Glutamatergic neuron (in vitro differentiated cells): ENCODE results near the gene GARIN5A. TPM values are rescaled to one million over a fixed set of nuclear protein-coding genes. Genes with fewer than 3 reads are reported as not detected.

ENCODE experiments used
- DNase-seq: peaks from one replicate; pipeline ENCODE4 v3.0.0; 2022
- H3K27ac Mint-ChIP-seq: one replicate; pipeline ENCODE4 v1.8.0; 2020; ENCODE audit warnings: mild to moderate bottlenecking, mixed read lengths, inconsistent platforms; ENCODE audit not compliant: unreplicated experiment
- H3K27me3 Mint-ChIP-seq: one replicate; pipeline ENCODE4 v1.8.0; 2020; ENCODE audit warnings: mild to moderate bottlenecking, moderate library complexity, mixed read lengths, inconsistent platforms; ENCODE audit not compliant: unreplicated experiment
- H3K36me3 Mint-ChIP-seq: one replicate; pipeline ENCODE4 v1.8.0; 2020; ENCODE audit warnings: mild to moderate bottlenecking, mixed read lengths, inconsistent platforms; ENCODE audit not compliant: unreplicated experiment
- H3K4me1 Mint-ChIP-seq: one replicate; pipeline ENCODE4 v1.8.0; 2020; ENCODE audit warnings: mild to moderate bottlenecking, low read depth, mixed read lengths, inconsistent platforms; ENCODE audit not compliant: unreplicated experiment
- H3K4me3 Mint-ChIP-seq: one replicate; pipeline ENCODE4 v1.8.0; 2020; ENCODE audit warnings: mild to moderate bottlenecking, mixed read lengths, inconsistent platforms; ENCODE audit not compliant: unreplicated experiment
- H3K9me3 Mint-ChIP-seq: one replicate; pipeline ENCODE4 v1.8.0; 2020; ENCODE audit warnings: mild to moderate bottlenecking, moderate library complexity, mixed read lengths, inconsistent platforms; ENCODE audit not compliant: unreplicated experiment
- CTCF ChIP-seq: fragments of 200-600 bp; sonication (generic); IDR thresholded peaks from one replicate; pipeline ENCODE4 v1.5.0; 2021; ENCODE audit not compliant: partially characterized antibody, unreplicated experiment
- total RNA-seq: library from RNA; stranded (reverse); fragmentation: NEBNext Ultra II Directional; extraction: Animal tissue kit (Norgen Biotek cat#: 25700); gene quantifications from one replicate; pipeline ENCODE4 v1.2.1, GENCODE V29; 2021; ENCODE audit not compliant: unreplicated experiment

Gene GARIN5A
- total RNA-seq, 1 donor from 2014 or later, result 5.2 TPM

DNA sequence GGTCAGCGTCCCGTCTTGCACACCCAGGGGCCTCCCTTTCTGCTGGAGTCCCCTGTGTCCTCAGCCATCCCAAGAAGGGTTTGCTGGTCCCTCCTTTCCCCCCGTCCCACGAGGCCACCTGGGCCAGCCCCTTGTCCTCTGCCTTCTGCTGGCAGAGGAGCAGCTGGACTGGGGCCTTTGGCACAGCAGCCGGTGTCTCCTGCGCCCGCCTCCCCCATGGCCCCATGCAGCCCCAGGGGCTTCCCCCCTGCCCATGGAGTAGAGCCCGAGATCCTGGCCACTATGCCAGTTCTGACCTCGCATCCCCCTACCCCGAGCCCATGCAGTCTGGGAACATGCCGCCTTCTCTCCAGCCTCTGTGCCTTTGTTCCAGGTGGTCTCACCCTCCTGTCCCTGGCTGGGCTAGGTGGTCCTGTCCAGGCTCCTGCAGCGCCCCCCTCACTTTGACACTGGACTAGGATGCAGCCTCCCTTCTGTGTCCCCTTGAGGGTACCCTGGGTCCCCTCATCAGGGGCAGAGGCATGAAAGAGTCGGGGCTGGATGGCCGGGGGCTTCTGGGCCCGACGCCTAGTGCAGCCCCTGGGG, 5.7 kb upstream of the GARIN5A start:
- Mint-ChIP-seq H3K36me3 (peaks cover 18% of the 10 kb centered on the region), H3K27ac (no peak overlapping the region)
- no peak for TF ChIP-seq CTCF

GRCh38 chr19:50481351-50482149, 4.9 kb upstream of the GARIN5A start:
- H3K4me1 Mint-ChIP-seq, result peaks cover 3% of the 10 kb centered on the region
- TF ChIP-seq CTCF, result no peak
- DNase-seq, result peak; percentile 26
- no peak overlapping the region for H3K27ac Mint-ChIP-seq
- peaks cover 5% of the 10 kb centered on the region for H3K27me3 Mint-ChIP-seq
- peaks cover 7% of the 10 kb centered on the region for H3K9me3 Mint-ChIP-seq
- no peak overlapping the region for H3K4me3 Mint-ChIP-seq
- peaks cover 12% of the 10 kb centered on the region for H3K36me3 Mint-ChIP-seq

More for the DNA sequence above, 5.7 kb upstream of the GARIN5A start:
- Mint-ChIP-seq H3K4me3 (no peak overlapping the region), H3K4me1 (peaks cover 3% of the 10 kb centered on the region), H3K9me3 (peaks cover 10% of the 10 kb centered on the region), H3K27me3 (peaks cover 2% of the 10 kb centered on the region)
- peak; percentile 14 for DNase-seq

- peaks cover 3% of the 10 kb centered on the region for H3K4me1 Mint-ChIP-seq
- TF ChIP-seq CTCF, result no peak
- H3K36me3 Mint-ChIP-seq, result peaks cover 8% of the 10 kb centered on the region
- DNase-seq, result peak; percentile 10
- H3K4me3 Mint-ChIP-seq, result no peak overlapping the region
- peaks cover 9% of the 10 kb centered on the region for H3K27me3 Mint-ChIP-seq
- no peak overlapping the region for H3K27ac Mint-ChIP-seq
- peaks cover 8% of the 10 kb centered on the region for H3K9me3 Mint-ChIP-seq
These were observed 3.8 kb upstream of the GARIN5A start for GRCh38 chr19:50480281-50481111.

DNA sequence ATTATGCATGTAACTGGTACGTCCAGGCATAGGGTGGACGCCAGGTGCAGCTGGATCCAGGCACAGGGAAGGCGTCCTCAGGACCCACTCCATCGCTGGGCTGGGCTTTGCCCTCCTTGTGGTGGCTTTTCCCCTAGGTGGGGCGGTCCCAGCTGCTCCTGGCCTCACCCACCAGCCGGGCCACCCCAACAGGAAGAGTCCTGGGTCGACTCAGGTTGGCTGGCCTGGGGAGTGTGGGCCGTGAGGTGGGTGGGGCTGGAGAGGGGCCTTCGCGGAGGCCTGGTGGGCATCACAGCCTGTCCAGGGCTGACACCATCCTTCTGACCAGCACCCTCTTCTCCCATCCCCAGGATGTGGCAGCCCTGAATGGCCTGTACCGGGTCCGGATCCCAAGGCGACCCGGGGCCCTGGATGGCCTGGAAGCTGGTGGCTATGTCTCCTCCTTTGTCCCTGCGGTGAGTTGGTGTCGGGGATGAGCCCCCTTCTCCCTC, 3.2 kb upstream of the GARIN5A start:
- Mint-ChIP-seq H3K4me3 (no peak overlapping the region), H3K36me3 (peaks cover 8% of the 10 kb centered on the region), H3K27ac (no peak overlapping the region), H3K27me3 (peaks cover 14% of the 10 kb centered on the region), H3K4me1 (peaks cover 3% of the 10 kb centered on the region), H3K9me3 (peaks cover 13% of the 10 kb centered on the region)
- TF ChIP-seq CTCF, result no peak
- DNase-seq, result peak; percentile 8
